Skin of body (tissue), 2 donors: ENCODE measurements around the gene TNIP1. TPM values are rescaled to one million over a fixed set of nuclear protein-coding genes. Genes with fewer than 3 reads are reported as not detected.

ENCODE experiments used
- DNase-seq: peaks from one replicate; lab custom pipeline; 2025; lab: John Stamatoyannopoulos, UW
- total RNA-seq: library from RNA; depleted of rRNA; stranded (reverse); fragments of >200 nt; gene quantifications from one replicate; pipeline ENCODE4 v1.2.3, GENCODE V29; 2014

TNIP1 gene
- total RNA-seq, 1 donor from 2014 or later, result 49.8 TPM

DNA sequence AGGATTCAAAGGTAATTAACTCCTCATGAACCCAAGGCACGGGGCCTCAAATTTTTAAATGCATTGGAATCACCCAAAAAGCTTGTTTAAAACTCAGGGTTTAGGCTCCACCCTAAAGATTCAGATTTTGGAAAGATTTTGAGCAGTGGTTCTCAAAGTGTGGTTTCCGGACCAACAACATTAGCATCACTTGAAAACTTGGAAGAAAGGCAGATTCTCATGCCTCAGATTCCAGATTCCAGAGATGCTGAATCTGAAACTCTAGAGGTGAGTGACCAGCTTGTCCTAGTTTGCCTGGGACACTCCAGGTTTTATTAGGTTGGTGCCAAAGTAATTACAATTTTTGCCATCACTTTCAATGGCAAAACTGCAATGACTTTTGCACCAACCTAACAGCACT is 24.7 kb upstream of the TNIP1 start:
- DNase-seq, result no peak

DNA sequence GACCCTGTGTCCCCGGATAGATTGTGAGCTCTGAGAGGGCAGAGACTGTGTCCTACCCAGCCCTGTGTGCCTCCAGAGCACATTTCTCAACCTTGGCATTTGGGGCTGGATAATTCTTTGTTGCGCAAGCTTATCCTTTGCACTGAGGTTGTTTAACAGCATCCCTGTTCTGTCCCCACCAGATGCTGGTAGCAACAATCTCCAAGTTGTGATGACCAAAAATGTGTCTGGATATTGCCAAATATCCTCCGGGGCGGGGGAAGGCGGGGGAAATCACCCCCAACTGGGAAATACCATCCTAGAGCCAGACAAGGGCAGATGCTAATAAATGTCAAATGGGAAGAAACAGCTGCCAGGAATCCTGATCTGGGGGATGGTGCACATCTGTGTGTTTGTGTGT is 24.0 kb upstream of the TNIP1 start:
- peak; percentile 88 for DNase-seq

DNA sequence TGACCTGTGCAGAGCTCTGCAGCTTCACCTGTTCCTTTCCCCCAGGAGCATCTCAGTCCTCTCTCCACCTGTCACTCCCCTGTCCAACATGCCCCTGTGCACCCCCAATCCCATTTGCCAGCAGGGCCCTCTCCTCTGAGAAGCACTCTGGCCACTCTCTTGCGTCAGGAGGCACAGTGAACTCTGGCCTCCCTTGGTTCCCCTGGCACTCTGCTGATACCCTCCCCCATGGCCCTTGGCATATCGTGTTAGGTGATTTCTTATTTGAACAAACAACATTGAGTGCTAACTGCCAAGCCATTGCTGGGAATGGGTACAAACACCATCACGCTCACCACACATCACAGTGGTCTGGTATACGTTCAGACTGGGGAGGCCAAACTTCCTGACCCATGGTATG is 20.9 kb upstream of the TNIP1 start:
- DNase-seq, result no peak

DNA sequence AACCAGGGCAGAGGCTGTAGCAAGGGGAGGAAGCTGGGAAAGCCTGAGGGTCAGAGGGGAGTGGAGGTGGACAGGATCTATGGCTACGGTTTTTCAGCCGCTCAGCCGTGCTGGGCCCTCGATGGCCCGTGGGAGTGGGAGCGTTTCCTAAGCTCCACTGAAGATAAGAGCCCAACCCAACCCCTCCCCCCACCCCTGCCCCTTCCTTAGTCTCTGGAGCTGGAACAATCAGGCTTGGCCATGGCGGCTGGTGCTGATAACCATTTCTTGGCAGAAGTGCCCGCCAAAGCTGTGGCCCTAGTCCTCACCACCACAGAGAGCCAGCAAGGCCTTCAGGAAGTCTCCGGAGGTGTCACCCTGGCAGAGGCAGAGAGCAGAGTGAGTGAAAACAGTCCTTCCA is 20.3 kb upstream of the TNIP1 start:
- no peak for DNase-seq

DNA sequence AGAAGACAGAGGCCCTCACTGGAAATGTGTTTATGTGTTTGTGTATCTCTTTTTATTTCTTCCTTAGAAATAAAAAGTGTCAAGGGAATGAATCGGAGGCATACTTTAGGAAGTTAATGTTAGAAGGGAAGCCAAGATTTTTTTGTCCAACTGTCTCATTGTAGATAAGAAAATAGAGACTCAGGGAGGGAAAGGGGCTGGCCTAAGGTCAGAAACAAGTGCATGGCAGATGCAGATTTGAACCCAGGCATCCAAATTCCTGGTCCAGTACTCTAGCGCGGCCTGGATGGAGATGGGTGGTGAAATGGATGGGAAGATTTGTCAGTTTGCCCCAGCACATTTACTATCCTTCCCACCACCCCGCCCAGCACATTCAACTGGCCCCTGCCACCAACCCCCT is 19.8 kb upstream of the TNIP1 start:
- no peak for DNase-seq

DNA sequence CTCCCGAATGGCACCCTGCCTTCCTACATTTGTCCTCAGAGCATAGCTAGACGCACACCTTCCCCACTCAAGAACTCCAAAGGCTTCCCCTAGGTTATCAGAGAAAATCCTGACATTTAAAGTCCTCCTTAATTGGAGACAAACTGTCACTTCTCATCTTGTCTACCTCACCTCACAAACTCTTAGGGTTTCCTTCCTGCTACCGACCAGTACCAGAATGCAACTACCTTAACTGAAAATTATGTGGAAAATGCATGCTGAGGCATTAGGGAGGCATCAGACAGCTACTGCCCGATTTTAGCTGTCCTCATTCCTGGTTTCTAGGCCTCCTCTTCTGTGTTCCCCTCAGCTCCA is 17.9 kb upstream of the TNIP1 start:
- DNase-seq, result no peak

DNA sequence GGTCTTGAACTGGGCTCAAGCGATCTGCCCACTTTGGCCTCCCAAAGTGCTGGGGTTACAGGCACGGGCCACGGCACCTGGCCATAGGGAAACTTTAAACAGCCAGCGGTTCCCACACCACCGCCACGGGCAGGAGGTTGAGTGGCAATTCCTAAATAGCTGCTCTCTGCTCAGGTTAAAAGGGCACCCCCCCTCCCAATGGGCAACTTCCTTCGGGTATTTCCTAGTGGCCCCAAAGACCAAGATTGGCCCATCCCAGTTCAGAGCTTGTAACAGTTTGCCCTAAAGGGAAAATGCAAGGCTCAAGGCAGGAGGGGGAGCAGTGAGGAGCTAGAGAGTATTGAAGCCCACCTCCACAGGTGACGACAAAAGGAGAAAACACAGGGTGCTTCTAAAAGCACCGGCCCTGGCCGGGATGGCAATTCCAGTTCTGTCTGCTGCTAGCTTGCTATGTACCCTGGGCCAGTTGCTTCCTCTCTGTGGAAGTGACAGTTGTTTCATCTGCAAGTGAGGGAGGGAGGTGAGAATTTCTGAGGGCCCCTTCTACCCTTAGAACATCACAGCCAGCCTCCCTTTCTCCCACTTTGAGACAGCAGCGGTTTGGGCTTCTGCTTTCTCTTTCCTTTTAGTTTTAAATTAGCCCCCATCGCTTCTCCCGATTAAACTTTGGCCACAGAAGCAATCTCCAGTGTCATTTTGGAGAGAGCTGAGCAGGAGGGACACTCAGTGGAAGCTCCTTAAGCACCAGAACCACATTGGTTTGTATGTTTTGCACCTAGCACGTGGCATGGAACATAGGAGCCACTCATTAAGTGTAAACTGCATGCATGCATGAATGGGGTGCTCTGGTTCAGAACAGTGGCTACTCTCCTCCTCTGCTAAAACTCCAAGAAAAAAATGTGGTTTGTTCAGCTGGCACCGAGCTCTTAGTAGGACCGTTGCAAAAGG is 17.3 kb upstream of the TNIP1 start:
- DNase-seq, result no peak

DNA sequence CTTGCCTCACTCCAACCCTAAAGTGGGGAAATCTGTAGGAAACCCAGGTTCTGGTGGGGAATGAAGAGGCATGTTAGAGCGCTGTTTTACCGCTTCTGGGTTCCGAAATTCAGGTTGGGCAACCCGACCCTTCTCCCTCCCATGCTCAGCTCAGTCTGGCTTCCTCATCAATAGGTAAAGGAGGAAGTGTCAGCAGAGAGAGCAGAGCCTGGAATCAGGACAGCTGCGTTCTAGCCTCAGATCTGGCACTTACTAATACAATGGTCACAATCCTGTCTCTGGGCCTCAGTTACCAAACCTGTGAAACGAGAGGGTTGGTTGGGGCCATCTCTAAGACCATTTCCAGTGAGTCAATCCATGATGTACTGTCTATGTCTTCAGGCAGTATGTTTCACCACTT is 16.2 kb upstream of the TNIP1 start:
- no peak for DNase-seq

DNA sequence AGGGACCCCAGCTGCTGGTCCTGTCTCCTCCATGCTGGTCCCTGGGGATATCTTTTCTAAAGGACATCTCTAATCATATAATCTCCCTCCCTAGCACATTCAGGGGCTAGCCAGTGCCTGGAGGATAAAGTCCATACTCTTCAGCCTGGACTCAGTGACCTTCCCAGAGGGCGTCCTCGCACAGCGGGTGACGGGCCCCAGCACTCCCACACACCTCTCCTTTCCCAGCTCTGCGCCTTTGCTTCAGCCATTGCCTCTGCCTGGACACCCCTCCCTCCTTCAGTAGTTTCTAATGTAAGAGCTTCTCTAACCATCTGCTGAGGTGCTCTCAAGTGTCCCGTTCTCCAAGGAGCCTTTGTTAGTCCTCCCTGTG is 15.2 kb upstream of the TNIP1 start:
- no peak for DNase-seq

DNA sequence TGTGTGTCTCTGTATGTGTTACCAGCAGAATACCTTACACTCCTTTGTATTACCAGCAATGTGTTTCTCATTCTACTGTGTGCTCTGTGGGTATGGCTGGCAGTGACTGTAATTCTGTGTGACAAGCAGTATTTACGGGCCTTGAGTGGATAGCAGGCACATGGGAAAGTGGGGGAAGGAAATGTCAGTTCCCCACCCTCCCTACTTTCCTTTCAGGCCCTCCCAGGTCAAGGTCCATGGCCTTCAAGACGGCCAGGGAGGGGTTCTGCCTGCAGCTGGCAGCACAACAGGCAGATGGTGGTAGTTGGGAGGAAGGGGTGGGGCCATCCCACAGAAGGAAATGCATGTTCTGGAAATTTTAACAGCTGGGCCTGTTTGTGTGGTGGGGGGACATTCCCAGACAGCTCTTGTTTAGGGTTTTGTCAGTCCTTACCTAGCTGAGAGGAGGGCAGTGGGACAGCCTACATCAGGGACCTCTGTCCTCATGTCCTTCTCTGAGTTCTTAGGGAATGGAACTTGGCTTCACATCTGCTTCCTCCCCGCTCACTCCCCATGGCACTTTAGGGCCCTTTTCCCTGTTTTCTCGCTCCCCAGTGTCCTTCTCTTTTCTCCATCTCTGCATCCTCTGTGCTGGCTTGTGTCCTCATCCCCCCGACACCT is 14.6 kb upstream of the TNIP1 start:
- DNase-seq, result peak; percentile 68

DNA sequence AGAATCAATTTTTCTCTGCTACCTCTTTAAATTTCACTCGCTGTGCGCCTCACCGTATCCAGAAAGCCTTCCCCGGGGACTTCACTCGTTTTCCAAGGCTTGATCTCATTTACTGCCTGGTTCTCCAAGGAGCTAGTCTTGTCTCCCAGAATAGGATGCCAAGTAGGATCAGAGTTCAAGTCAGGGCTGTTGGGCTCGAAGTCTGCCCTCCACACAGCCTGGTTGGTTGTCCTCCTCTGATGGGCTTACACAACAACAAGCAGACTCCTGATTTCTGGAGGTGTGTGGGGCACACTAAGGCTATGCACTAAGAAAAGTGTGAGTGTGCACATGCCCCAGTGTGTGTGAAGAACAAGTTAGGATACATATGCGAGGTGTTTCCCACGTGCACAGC is 14.0 kb upstream of the TNIP1 start:
- peak; percentile 47 for DNase-seq

DNA sequence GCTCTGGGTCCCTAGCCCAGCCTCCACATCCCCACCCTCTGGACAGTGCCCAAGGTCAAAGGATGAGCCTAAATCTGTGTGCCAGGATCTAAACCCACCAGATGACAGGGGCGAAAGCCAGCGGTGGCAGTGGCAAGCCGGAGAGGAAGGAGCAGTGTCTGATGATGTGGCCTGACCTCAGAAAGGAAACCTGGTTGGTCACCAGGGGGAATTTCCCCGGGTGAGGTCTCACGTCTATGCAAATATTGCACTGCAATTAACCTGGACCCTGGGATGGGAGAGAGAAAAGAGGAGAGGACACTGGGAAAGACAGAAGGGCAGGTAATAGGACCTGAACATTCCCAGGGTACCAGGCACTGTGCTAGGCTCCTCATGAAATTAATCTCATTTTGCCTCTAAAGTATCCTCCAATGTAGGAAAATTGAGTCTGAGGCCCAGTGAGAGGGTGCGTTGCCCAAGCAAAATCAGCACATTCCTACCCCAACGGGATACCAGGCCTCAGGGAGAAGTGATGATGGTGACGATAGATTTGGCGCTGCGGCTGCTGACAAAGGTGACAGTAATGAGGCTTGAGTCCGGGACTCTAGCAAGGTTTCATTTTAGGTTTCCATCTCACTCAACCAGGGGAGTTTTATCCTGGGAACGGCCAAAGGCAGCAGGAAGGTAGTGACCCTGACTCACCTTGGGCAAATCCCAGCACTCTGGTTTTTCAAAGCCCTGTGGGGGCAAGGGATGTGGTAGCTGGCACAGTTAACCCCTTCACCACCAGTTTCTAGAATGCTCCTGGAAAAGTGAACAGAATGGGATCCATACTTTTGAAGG is 13.4 kb upstream of the TNIP1 start:
- no peak for DNase-seq

DNA sequence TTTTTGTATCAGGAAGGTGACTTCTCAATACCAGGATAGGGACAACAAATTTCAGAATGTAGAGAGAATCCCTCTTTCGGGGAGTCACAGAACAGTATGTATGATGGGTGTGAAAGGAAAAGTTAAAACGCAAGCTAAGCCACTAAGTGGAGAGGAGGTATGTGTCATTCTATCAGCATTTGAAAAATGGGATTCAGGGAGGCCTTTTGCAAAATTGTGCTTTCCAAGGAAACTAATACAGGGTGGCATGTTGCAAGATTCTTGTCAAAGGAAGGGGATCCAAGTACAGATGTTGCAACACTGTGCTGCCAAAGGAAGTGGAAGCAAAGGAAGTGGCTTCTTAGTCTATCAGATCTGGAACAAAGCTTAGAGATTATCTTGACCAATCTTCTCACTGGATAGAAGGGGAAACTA is 12.6 kb upstream of the TNIP1 start:
- DNase-seq, result peak; percentile 45

DNA sequence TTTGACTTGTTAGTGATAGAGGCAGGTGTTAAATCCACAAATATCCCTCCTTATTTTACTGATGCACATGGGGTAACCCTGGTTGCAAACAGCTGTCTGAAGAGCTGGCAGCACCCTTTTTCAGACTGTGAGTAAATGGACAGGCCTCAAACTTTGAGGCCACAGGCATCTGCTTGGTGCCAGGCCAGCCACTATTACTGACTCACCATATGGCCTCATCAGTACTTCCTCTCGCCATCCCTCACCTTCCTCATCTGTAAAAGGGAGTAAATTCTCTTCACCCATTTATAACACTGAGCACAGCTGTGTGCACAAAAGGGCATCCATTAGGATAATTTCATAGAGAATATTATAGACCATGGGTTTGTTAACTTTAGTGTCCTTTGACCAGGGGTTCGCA is 11.9 kb upstream of the TNIP1 start:
- no peak for DNase-seq

DNA sequence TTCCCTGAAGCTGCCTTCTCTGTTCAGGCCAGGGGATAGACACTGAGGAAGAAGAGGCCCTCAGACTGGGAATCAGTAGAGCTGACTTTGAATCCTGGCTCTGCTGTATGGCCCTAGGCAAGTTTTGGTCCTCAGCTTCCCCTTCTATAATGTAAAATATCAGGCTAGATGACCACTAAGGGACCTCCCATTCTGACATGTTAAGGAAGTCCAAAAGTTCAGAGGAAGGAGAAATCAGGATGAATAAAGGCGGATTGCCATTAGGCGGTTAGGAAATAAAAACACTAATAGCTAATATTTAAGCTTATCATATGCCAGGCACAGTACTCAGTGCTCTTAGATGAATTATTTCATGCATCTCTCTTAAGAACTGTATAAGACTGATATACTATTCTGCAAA is 8.9 kb upstream of the TNIP1 start:
- DNase-seq, result no peak

DNA sequence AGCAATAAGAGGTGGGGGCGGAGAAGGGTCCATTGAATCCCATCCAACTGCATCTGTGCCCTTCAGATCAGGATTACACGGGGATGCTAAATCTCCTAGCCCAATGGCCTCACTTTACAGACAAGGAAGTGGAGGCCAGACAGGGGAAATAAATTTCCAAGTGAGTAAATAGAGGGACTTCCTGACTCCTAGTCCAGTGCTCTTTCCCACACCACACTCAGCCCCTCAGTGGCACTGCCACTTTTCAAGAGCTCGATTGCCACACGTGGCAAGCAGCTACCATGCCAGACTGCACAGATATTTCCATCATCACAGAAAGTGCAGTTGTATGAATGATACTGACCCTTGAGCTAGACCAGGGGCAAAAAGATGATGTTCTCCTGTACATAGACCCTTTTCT is 8.2 kb upstream of the TNIP1 start:
- no peak for DNase-seq

DNA sequence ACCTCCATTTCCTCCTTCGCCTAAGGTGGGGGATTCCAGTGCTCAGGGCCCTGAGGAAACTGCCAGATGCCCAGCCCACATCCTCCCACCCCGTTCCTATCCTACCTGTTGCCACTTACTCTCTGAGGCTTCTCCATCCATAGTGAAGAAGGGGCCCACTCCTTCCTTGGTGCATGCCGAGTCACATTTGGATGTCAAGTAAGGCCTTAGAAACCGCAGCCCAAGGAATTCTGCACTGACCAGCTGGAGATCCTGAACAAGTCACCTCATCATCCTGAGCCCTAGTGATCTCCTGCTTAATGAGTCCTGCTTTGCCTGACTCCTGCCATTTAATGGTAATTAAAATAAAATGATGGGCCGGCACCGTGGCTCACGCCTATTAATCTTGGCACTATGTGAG is 6.7 kb upstream of the TNIP1 start:
- no peak for DNase-seq

DNA sequence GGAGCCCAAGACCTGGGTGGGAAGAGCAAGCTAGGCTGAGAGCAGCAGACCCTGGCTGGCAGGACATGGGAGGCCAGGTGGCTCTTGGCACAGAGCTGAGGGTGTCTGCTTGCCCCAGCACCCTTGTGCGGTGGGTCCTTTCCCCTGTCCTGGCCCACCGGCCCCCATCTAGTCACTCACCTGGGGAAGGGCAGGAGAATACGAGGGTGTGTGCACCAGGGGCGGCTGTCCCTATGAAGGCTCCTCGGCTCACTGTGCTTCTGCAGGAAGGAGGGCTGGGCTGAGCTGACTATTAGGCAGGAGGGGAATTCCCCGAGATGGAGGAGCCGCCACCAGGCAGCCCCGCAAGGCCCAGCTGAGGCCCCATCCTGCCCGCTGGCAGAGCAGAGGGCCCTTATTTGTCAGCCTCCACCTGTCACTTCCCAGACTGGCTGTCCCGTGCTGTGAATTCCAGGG is 6.1 kb upstream of the TNIP1 start:
- DNase-seq, result no peak

DNA sequence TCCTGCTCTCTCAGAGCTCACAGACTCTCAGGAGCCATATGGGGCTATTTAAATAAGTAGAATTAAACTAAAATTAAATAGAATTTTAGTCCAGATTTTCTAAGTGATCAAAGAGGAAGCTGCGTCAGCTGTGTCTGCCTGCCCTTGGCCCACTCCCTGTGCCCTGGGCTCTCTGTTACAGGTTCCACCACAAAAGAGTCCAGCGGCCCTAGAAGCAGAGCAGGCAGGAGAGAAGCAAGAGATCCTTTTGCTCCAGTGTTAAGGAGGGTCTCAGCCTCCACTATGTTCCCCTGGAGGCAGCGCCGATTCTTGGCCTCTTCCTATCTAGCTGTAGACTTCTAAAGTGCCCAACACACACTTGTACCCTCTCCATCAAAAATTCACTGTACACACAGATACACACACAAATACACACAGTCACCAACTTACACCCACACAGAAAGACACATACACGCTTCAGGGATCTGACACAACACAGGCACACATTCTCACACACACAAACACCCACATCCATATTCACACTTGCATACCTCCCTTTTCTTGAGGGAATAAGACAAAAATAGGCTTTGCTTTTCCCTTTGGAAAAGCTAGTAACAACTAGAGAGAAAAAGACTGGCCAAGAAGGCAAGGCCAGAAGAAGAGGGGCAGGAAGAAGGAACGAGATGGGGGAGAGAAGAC is 5.5 kb upstream of the TNIP1 start:
- no peak for DNase-seq

DNA sequence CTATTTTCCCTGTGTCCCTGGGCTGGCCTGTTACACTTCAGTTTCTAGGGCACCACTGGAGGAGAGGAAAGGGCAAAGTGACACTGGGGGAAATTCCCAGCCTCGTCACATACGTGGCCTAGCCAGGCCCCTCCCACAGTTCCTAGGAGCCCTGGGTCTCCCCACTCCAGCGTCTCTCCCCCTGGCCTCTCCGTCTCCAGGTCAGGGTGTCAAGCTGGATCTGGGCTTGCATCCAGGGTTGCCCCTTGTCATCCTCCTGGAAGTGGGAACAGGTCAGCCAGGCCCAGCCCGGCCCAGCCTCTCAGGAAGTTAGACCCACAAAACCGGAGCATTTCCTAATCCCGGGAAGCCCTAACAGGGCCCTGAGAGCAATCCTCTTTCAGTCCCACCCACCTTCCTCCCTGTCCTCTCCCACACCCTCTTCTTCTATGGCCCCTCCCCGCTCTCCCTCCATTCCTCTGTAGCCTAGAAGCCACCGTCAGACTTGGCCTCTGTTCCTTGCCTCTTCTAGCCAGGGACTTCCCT is 4.7 kb upstream of the TNIP1 start:
- DNase-seq, result no peak

DNA sequence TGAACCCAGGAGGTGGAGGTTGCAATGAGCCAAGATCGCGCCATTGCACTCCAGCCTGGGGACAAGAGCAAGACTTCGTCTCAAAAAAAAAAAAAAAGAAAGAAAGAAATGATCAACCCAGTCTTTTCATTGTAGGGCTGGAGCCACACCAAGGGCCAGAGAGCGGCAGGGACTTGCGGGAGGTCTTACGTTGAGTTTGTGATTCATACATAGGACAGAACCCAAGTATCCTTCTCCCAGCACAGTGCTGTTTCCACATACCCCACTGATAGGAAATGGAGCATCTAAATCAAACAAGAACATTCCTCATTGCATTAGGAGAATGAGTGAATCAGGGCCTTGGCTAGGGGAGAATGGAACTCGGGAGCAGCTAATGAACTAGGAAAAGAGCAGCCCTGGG is 3.5 kb upstream of the TNIP1 start:
- no peak for DNase-seq
